Stimulated activated CD8-positive, alpha-beta memory T cell treated with anti-CD3 and anti-CD28 coated beads, Interleukin-12 subunit alpha, Interleukin-12 subunit beta, amount 100 ng/mL, for 1 hour (primary cell): ENCODE results near the gene E2F3.
"Not testable (repeated sequence)": the region's sequence is repeated elsewhere in the genome, so short reads cannot be mapped to it uniquely, and the experiment has no call there.

ENCODE experiments used
- DNase-seq: peaks from one replicate; pipeline ENCODE4 v3.0.0-alpha.2; 2020; ENCODE audit warnings: low read depth

The E2F3 gene

GRCh38 chr6:20433929-20434328 is 32.2 kb downstream of the E2F3 start:
- DNase-seq = no peak

GRCh38 chr6:20434766-20435165 is 33.1 kb downstream of the E2F3 start:
- DNase-seq = no peak

- no peak for DNase-seq
Measured at GRCh38 chr6:20436719-20437118, 35.0 kb downstream of the E2F3 start.

GRCh38 chr6:20437639-20438038 is 36.0 kb downstream of the E2F3 start:
- no peak for DNase-seq

- DNase-seq = no peak
Measured at GRCh38 chr6:20438462-20439070, 36.9 kb downstream of the E2F3 start.

GRCh38 chr6:20439558-20439957 is 37.9 kb downstream of the E2F3 start:
- DNase-seq = no peak

- no peak for DNase-seq
Measured at GRCh38 chr6:20440296-20440695, 38.6 kb downstream of the E2F3 start.

GRCh38 chr6:20441236-20441635 is 39.6 kb downstream of the E2F3 start:
- no peak for DNase-seq

GRCh38 chr6:20441921-20442320 is 40.2 kb downstream of the E2F3 start:
- DNase-seq = no peak

GRCh38 chr6:20444786-20445271 is 43.1 kb downstream of the E2F3 start:
- no peak for DNase-seq

- no peak for DNase-seq
Measured at GRCh38 chr6:20447157-20447556, 45.5 kb downstream of the E2F3 start.

GRCh38 chr6:20447581-20448132 is 46.0 kb downstream of the E2F3 start:
- DNase-seq = no peak

GRCh38 chr6:20448828-20449227 is 47.1 kb downstream of the E2F3 start:
- no peak for DNase-seq

- DNase-seq = no peak
Measured at GRCh38 chr6:20454204-20454824, 52.6 kb downstream of the E2F3 start.

GRCh38 chr6:20455251-20455940 is 53.7 kb downstream of the E2F3 start:
- DNase-seq = no peak

- no peak for DNase-seq
Measured at GRCh38 chr6:20458027-20458894, 56.6 kb downstream of the E2F3 start.

- DNase-seq = no peak
Measured at GRCh38 chr6:20459682-20460081, 58.0 kb downstream of the E2F3 start.

- no peak for DNase-seq
Measured at GRCh38 chr6:20461576-20461975, 59.9 kb downstream of the E2F3 start.

GRCh38 chr6:20463396-20463795 is 61.7 kb downstream of the E2F3 start:
- no peak for DNase-seq

- DNase-seq = no peak
Measured at GRCh38 chr6:20464041-20464440, 62.4 kb downstream of the E2F3 start.

GRCh38 chr6:20464847-20465246 is 63.2 kb downstream of the E2F3 start:
- no peak for DNase-seq

- DNase-seq = not testable (repeated sequence)
Measured at GRCh38 chr6:20465616-20466015, 63.9 kb downstream of the E2F3 start.
